T-helper 1 cell (primary cell): ENCODE results near the gene GBA2.

Source experiments
- DNase-seq, 5 donors: peaks; one replicate each; pipeline ENCODE4 v3.0.0-alpha.2; 2012 to 2020

GBA2 gene

GRCh38 chr9:35690614-35691333, 58.3 kb downstream of the GBA2 start:
- DNase-seq = peak in 2 of 5 donors; percentile 28 to 29

- DNase-seq = no peak
Observed at GRCh38 chr9:35690294-35690613, 58.8 kb downstream of the GBA2 start.

- no peak for DNase-seq
Observed at GRCh38 chr9:35689542-35690293, 59.3 kb downstream of the GBA2 start, which contains the start of gene TPM2. TSS of gene TPM2 (minus strand) at chr9:35689925. CDS start at chr9:35689817, 108 bp downstream.

GRCh38 chr9:35688558-35689541, 60.2 kb downstream of the GBA2 start:
- peak in 1 of 5 donors; percentile 27 for DNase-seq

GRCh38 chr9:35687972-35688557, 61.0 kb downstream of the GBA2 start:
- no peak for DNase-seq

GRCh38 chr9:35687306-35687705, 61.7 kb downstream of the GBA2 start:
- DNase-seq = no peak
